ENCODE data around the gene ZNF146. TPM values are rescaled to one million over a fixed set of nuclear protein-coding genes. Genes with fewer than 3 reads are reported as not detected.

The ZNF146 gene
- total RNA-seq, 2 donors from 2014 or later, result 46.9 to 83.6 TPM

Small RNA genes within 50 kb of the gene (small RNA-seq; reads per million reads assigned to genes)
- 0 reads per million in 2 donors for gene RF00019

Other genes with a start within 250 kb of the ZNF146 start
- 10 to 100 TPM; 32.4 to 75.1 TPM for gene SDHAF1, start 219.9 kb upstream of the ZNF146 start, total RNA-seq
- gene SYNE4, start 206.3 kb upstream of the ZNF146 start, total RNA-seq, result 10 to 100 TPM; 14.2 to 41.1 TPM
- 10 to 100 TPM; 42.0 to 49.0 TPM for gene ALKBH6, start 200.9 kb upstream of the ZNF146 start, total RNA-seq
- gene CLIP3, start 182.2 kb upstream of the ZNF146 start, total RNA-seq, result 10 to 100 TPM in 1 of 2 donors, 1 to 10 TPM in 1; 7.4 to 31.2 TPM
- gene THAP8, start 160.8 kb upstream of the ZNF146 start, total RNA-seq, result 10 to 100 TPM; 12.0 to 21.9 TPM
- gene WDR62, start 160.2 kb upstream of the ZNF146 start, total RNA-seq, result 10 to 100 TPM in 1 of 2 donors, under 1 TPM in 1; 0.64 to 28.6 TPM
- gene OVOL3, start 104.0 kb upstream of the ZNF146 start, total RNA-seq, result not detected
- 10 to 100 TPM; 45.6 to 56.7 TPM for gene POLR2I, start 100.2 kb upstream of the ZNF146 start, total RNA-seq
- 100 to 1,000 TPM; 119 to 212 TPM for gene TBCB, start 99.6 kb upstream of the ZNF146 start, total RNA-seq
- 100 to 1,000 TPM; 168 to 196 TPM for gene CAPNS1, start 75.0 kb upstream of the ZNF146 start, total RNA-seq
- 10 to 100 TPM in 1 of 2 donors, 1 to 10 TPM in 1; 6.5 to 28.8 TPM for gene COX7A1, start 62.7 kb upstream of the ZNF146 start, total RNA-seq
- 1 to 10 TPM; 3.6 to 6.4 TPM for gene ZNF565, start 441 bp upstream of the ZNF146 start, total RNA-seq
- 1 to 10 TPM; 5.2 to 7.2 TPM for gene ZFP14, start 164.1 kb downstream of the ZNF146 start, total RNA-seq
- gene ZFP82, start 203.5 kb downstream of the ZNF146 start, total RNA-seq, result 1 to 10 TPM; 4.3 to 6.3 TPM

All from prostate gland (tissue), 2 donors.